Nephron (organoid): ENCODE results near the gene TIMM22.
"Not testable (repeated sequence)": the region's sequence is repeated elsewhere in the genome, so short reads cannot be mapped to it uniquely, and the experiment has no call there.

ENCODE experiments used
- H3K27ac Mint-ChIP-seq, 3 experiments: 2 replicates each; pipeline ENCODE4 v1.8.0; 2020; ENCODE audit warnings: mixed read lengths in 3 of 3, mild to moderate bottlenecking in 2 of 3, moderate library complexity in 1 of 3
- H3K27me3 Mint-ChIP-seq: 2 replicates; pipeline ENCODE4 v1.8.0; 2021; ENCODE audit warnings: low read depth, mild to moderate bottlenecking, moderate library complexity, mixed read lengths
- H3K36me3 Mint-ChIP-seq: 2 replicates; pipeline ENCODE4 v1.8.0; 2020; ENCODE audit warnings: low read depth, mixed read lengths
- H3K4me1 Mint-ChIP-seq: 2 replicates; pipeline ENCODE4 v1.8.0; 2020; ENCODE audit warnings: mixed read lengths
- H3K4me3 Mint-ChIP-seq, 3 experiments: 2 replicates each; pipeline ENCODE4 v1.8.0; 2020; ENCODE audit warnings: mild to moderate bottlenecking in 3 of 3, mixed read lengths in 3 of 3, moderate library complexity in 2 of 3
- H3K9me3 Mint-ChIP-seq: 2 replicates; pipeline ENCODE4 v1.8.0; 2020; ENCODE audit warnings: mixed read lengths
- CTCF ChIP-seq, 3 experiments: fragments of 200-600 bp; sonication (generic); IDR thresholded peaks; one replicate each; pipeline ENCODE4 v1.5.0; 2021; ENCODE audit warnings: antibody characterized with exemption in 3 of 3; ENCODE audit not compliant: unreplicated experiment in 3 of 3

The TIMM22 gene

GRCh38 chr17:968812-969730, 27.9 kb upstream of the TIMM22 start:
- Mint-ChIP-seq H3K27ac (peak overlapping the region; percentile 75 to 94 (median 83)), H3K4me1 (peaks cover 59% of the 10 kb centered on the region), H3K4me3 (peak overlapping the region; percentile 70 to 77 (median 74)), H3K9me3 (no peaks in the 10 kb centered on the region), H3K36me3 (peaks cover 12% of the 10 kb centered on the region), H3K27me3 (peaks cover 15% of the 10 kb centered on the region)
- no peak for TF ChIP-seq CTCF (IDR thresholded peaks at IDR 0.05; ENCODE audit: unreplicated experiment in 3 of 3)

GRCh38 chr17:969811-970355, 27.0 kb upstream of the TIMM22 start:
- H3K27me3 Mint-ChIP-seq = peaks cover 15% of the 10 kb centered on the region
- H3K4me3 Mint-ChIP-seq = peak overlapping the region; percentile 70 to 77 (median 74)
- peaks cover 12% of the 10 kb centered on the region for H3K36me3 Mint-ChIP-seq
- no peak for TF ChIP-seq CTCF (IDR thresholded peaks at IDR 0.05; ENCODE audit: unreplicated experiment in 3 of 3)
- no peaks in the 10 kb centered on the region for H3K9me3 Mint-ChIP-seq
- H3K27ac Mint-ChIP-seq = peak overlapping the region; percentile 75 to 94 (median 83)
- H3K4me1 Mint-ChIP-seq = peaks cover 55% of the 10 kb centered on the region

- H3K27ac Mint-ChIP-seq = peak overlapping the region; percentile 75 to 94 (median 83)
- H3K27me3 Mint-ChIP-seq = peaks cover 14% of the 10 kb centered on the region
These were observed 26.6 kb upstream of the TIMM22 start for GRCh38 chr17:970364-970763.

GRCh38 chr17:971861-972260, 25.1 kb upstream of the TIMM22 start:
- peaks cover 11% of the 10 kb centered on the region for H3K27me3 Mint-ChIP-seq
- not testable (repeated sequence) for H3K27ac Mint-ChIP-seq, H3K9me3 Mint-ChIP-seq, H3K4me3 Mint-ChIP-seq
- H3K4me1 Mint-ChIP-seq = peaks cover 66% of the 10 kb centered on the region
- H3K36me3 Mint-ChIP-seq = peaks cover 12% of the 10 kb centered on the region

More at GRCh38 chr17:970364-970763, 26.6 kb upstream of the TIMM22 start:
- Mint-ChIP-seq H3K9me3 (no peaks in the 10 kb centered on the region), H3K36me3 (peaks cover 12% of the 10 kb centered on the region), H3K4me3 (peak overlapping the region; percentile 70 to 77 (median 74)), H3K4me1 (peaks cover 55% of the 10 kb centered on the region)
- no peak for TF ChIP-seq CTCF (IDR thresholded peaks at IDR 0.05; ENCODE audit: unreplicated experiment in 3 of 3)

- peak overlapping the region in 1 of 3 experiments; percentile 26 for H3K4me3 Mint-ChIP-seq
- H3K27ac Mint-ChIP-seq = no peak overlapping the region
- peaks cover 12% of the 10 kb centered on the region for H3K36me3 Mint-ChIP-seq
- H3K4me1 Mint-ChIP-seq = peaks cover 69% of the 10 kb centered on the region
- no peaks in the 10 kb centered on the region for H3K9me3 Mint-ChIP-seq
- TF ChIP-seq CTCF (IDR thresholded peaks at IDR 0.05; ENCODE audit: unreplicated experiment in 3 of 3) = no peak
- H3K27me3 Mint-ChIP-seq = peaks cover 11% of the 10 kb centered on the region
These were observed 23.9 kb upstream of the TIMM22 start for GRCh38 chr17:973053-973452.

GRCh38 chr17:974778-975177, 22.2 kb upstream of the TIMM22 start:
- peak overlapping the region in 1 of 3 experiments; percentile 50 for H3K27ac Mint-ChIP-seq
- H3K4me3 Mint-ChIP-seq = peak overlapping the region in 1 of 3 experiments; percentile 75
- not testable (repeated sequence) for H3K27me3 Mint-ChIP-seq, H3K9me3 Mint-ChIP-seq
- peaks cover 54% of the 10 kb centered on the region for H3K4me1 Mint-ChIP-seq
- H3K36me3 Mint-ChIP-seq = peaks cover 10% of the 10 kb centered on the region
